Stimulated activated CD8-positive, alpha-beta memory T cell treated with anti-CD3 and anti-CD28 coated beads, Interleukin-12 subunit alpha, Interleukin-12 subunit beta, amount 100 ng/mL, for 1 hour (primary cell): ENCODE results near the gene GNAL.

Experiments used
- DNase-seq: peaks from one replicate; pipeline ENCODE4 v3.0.0-alpha.2; 2020; ENCODE audit warnings: low read depth

GNAL gene

DNA sequence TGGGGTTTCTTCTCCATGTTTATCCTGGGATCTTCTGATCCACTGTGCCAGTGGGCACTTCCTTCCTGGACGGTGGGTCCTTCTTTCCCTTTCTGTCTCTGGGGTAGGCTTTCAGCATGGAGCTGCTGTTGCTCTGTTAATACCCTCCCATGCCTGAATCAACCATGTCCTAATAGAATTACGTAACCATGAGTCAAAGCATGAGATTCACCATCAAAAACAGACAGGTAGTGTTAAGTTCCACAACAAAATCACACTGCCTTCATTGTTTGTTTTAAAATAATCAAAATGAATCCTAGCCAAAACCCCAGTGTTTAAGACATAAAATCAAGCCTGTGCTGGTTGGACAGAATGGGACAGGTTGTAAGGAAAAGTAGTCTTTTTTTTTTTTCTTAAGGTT, 37.5 kb downstream of the GNAL start:
- no peak for DNase-seq

DNA sequence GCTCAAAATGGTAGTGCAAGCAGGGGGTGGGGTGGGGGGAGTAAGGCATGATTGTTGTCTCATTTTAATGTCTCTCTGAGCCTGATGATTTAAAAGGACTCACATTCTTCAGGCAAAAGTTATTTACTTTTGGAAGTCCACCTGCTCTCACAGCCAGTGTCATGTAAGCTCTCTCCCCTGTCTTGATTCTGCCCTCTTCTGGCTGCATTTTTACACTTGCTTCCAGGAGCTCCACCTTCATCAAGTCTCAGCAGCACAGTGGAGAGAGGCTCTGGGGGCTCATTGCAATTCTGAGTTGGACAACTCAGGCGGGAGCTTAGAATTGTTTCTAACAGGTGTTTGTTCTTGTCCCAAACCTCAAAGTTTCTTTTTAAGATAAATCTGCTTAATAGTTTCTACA, 39.2 kb downstream of the GNAL start:
- DNase-seq, result no peak

DNA sequence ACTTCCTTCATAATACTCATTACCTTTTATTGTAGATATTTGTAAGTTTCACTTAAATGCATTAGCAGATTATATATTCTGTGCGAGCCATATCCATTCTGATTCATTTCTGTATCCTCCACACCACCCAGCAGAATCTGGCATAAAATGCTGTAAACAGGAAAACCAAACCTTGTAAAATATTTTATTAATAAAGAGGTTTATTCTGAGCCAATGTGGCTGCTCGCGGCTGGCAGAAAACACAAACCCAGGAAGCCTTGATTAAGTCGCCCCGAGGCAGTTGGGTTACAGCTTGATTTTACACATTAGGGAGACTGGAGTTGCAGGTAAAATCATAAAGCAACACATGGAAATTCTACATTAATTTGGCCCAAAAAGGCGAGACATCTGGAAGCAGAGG, 40.5 kb downstream of the GNAL start:
- DNase-seq, result no peak

DNA sequence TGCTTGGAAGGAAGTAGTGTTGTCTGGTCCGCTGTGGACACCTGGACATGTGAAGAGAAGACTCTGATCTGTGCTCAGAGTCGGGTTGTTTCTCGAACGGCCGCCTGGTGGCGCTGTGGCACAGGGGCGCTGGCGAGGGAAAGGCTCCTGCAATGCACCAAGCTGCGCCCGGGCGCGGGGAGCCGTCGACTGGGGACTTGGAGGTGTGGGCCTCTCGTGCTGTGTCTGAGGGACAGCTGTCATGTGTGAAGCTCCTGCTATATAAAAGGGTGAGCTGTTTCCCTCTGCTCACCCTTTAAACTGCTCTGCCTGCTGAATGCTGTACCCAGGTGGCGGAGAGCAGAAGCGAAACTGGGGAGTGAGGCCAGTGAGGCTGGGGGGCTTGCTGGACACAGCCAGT, 44.0 kb downstream of the GNAL start:
- peak; percentile 35 for DNase-seq

DNA sequence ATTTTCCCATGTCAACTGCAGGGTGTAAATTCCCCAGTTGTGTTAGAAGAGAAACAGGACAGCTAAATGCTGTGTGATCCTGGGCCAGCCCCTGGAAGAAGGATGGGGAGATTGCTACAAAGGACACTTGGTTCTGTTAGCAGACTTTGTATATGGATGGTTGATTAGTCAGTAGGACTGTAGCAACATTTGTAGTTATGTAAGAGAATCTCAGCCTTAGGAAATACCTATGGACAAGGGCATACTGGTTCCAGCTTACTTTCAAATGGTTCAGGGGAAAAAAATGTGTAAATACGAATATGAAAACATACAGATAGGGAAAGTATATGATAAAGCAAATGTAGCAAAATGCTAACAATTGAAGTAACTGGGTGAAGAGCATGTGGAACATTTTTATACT, 47.6 kb downstream of the GNAL start:
- DNase-seq, result no peak

DNA sequence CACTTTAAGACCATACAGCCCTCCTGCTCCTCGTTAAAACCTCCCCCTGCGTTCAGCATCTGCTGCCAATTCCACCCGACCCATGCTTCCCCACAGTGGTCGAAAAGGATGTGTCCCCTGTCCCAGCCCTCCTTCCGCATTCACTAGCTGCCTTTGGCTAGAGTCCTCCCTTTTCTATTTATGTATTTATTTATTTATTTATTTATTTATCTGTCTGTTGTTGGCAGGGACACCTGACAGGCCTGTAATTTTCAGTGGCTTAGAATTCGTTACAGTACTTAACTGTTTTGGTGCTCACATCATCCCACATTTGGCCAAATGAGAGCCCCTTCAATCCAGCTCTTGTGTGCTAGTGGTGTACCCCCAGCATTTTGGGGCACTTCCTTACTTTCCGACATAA, 50.8 kb downstream of the GNAL start:
- no peak for DNase-seq

DNA sequence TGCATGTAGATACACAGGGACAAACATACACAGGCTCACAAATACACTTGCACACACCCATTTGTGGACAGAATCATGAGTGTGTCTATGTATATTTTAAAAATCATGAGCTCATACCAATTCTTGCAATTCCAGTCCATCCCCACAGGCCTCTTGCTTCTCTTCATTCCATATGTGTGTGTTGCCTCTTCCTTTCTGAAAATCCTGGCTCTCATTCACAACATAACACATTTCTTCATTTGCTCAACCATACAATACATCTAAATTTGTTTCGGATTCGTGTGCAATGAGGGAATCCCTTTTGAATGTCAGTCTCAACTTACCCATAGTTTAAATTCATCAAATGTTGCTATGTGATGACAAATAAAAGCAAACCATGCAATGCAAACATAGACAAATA, 51.4 kb downstream of the GNAL start:
- DNase-seq, result no peak

DNA sequence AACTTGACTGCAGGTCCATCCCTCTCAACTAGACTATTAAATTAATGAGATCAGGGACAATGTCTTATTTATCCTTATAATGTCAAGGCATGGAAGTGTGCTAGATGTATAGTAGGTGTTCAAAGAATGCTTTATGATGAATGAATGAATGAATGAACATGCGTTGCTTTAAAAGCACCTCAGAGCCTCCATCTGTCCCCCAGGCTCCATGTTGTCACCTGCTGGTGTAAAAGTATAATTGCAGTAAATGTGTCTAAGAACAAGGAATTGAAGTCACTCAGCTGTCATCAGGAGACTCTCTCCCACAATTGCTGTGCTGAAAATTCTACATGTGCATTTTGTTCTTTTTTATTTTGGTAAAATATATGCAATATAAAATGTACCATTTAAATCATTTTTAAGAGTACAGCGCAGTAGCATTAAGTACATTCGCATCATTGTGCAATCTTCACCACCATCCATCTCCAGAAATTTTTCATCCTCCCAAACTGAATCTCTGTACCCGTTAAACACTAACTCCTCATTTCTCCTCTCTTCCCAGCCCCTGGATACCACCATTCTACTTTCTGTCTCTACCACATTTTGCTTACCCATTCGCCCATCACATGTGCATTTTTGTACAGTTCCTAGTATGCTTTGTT, 52.6 kb downstream of the GNAL start:
- no peak for DNase-seq

DNA sequence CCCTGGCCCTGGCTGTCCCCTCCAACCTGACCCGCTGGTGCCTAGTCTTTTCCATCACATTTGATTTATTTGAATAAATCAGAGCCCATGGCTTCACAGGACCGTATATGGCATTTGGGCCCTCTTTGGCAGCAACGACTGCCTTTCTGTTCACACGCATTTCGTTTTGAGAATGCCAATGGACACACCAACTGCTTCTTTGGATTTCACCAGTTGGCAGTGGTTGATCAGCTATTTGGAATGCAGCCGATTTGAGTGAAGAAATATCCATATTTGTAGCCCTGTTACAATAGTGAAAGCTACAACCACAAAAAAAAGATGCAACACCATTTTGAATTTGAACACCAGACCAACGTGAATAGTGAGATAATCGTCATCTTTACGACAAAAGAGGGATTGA, 56.5 kb downstream of the GNAL start:
- no peak for DNase-seq

DNA sequence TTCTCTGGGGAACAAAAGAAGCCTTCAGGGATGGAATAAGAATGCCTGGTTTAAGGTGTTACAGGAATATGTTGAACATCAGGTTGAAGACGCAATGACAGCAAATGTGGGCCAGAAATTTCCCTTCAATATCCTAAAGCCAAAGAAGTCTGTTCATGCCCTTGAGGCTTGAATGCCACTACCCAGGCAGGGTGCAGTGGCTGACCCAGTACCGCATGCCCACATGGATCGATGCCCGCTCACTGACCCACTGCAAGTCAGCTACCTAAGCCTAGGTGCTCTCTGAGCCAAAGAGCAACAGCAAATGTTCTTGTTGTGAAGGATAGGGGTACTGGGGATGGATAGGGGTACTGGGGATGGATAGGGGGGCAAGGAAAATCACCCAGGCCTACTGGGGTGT, 58.2 kb downstream of the GNAL start:
- DNase-seq, result no peak

DNA sequence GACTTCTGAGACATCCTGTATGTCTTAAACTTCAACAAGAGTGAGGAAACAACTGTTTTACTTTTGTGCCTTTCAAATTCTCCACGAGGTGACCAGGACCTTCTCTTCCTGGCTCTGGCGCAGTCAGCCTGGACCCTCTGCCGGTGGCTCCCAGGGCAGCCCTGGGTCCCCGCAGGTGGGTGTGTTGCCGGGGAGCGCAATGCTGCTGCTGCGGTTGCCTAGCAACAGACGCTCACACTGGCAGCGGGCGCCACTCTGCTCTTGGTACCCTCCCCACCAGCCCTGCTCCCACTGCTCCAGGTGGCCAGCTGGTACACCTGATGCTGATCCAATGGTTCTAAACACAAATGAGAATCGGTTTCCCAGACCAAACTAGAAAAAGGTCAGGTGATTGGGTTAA, 58.7 kb downstream of the GNAL start:
- no peak for DNase-seq

DNA sequence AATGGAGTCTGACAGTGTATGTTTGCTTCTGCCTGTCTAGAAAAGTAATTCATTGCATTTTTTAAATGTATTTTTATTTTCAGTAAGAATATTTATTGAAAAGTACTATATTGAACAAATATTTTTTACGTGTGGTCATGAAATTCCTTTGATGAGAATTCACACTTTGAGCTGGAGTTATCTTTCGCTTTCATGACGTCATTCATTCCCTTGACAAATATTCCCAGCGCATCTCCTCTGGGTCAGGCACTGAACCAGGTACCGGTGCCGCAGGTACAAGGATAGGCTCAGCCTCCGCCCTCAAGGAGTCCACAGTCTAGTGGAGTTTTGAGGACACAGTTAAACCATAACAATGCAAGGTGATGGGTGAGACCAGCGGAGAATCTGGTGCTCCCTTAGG, 60.2 kb downstream of the GNAL start:
- DNase-seq, result no peak

DNA sequence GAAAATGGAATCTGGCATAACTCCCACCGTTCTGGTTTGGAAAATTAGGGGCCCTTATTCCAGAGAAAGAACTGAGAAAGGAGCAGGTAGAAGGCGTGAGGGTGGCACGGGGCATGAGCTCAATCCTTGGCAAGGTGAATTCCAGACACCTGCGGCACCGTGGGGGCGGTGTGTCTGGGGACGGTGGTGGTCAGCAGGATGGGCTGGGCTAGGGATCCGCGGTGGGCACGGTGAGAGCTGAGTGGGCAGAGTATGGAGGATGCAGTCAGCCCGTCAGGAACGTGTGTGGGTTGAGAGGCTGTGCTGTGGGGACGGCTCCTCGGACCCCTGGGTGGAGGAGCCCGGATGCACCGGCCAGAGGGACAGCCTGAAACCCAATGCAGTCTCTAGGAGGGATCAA, 61.1 kb downstream of the GNAL start:
- no peak for DNase-seq

DNA sequence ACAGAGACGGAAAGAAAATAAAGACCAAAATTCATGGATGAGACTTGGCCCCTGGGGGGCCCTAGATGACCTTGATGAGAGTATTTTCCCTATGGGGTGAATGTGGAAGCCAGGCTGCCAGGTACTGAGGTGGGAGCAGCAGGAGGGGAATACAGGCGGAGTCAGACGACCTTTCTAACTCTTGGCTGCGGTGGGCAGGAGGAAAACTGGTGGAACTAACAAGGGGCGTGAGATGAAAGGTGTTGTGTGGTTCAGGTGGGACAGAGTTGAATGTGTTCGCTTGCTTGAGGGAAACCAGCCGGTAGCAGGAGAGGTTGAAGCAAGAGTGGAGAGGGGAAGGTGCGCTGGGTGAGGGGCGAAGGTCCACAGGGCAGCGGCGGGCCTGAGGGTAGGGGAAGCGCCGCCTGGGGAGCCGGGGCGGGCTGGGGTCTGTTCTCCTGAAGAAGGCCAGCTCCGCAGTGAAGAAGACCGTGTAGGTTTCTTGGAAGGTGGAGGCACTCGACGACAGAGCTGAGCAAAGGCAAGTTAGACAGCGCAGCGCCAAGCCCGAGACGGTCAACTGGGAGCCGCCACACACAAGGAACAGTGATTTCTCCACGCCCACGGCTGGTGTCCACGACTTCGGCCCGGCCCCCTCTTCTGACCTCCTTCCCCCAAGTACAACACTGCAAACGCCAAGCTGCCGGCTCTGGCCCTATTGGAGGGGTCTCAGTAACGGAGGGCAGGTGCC, 61.7 kb downstream of the GNAL start:
- no peak for DNase-seq

DNA sequence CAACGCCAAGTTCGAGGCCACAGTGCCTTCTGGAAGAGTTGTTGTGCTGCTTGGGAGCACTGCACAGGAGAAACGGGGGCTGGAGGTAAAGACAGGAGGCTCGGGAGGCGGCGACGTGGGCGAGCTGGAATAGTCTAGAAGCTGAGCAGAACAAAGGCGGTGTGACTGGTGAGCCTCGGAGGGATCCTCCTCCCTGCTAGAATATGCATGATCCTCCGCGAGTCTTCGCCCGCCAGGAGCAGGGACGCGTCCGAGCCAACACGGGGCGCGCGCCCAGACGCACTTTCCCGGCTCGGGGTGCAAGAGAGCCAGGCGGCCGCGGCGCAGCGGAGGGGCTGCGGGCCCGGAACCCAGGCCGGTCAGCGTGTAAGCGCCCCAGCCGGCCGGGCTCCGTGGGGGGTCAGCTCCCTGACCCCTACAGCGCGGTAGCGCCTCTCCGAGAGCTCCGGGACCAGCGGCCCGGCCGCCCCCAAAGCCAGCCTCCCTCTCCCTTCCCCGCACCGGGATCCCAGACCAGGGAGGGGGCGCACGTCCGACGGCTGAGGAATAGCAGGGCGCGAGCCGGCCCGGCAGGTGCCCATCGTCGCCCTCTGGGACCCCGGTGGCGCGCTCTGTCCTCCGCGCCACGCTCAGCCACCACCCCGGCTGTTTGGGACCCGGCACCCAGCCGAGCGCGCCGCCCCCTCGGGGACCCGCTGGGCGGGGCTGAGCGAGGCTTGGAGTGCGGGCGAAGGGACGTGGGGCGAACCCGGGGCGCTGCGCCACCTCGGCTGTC, 62.5 kb downstream of the GNAL start:
- DNase-seq, result no peak

DNA sequence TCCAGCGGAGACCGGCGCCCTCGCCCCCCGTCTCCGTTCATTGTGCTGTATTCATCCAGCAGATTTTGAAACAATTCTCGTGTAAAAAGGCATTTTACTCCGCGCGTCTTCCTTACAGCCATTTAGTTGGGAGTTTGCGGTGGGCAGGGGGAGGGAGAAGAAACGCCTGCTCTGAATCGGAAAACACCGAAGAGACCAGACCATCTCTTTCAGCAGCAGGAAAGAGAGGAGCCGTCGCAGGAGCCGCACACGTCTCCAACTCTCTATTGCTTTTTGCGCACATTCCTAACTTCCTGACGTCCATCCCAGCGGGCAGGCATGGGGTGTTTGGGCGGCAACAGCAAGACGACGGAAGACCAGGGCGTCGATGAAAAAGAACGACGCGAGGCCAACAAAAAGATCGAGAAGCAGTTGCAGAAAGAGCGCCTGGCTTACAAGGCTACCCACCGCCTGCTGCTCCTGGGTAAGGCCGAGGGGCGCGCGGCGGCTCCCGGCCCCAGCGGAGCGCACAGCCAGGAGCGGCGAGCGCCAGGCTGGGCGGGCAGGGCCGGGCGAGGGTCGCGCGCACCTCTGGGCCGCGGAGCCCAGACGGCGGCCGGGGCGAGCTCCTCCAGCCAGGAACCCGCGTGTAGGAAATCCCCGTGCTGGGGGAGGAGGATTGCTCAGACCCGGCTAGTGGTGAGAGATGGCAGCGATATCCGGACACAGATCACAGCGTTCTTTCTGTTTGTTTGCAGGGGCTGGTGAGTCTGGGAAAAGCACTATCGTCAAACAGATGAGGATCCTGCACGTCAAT, 63.2 kb downstream of the GNAL start:
- DNase-seq, result no peak

DNA sequence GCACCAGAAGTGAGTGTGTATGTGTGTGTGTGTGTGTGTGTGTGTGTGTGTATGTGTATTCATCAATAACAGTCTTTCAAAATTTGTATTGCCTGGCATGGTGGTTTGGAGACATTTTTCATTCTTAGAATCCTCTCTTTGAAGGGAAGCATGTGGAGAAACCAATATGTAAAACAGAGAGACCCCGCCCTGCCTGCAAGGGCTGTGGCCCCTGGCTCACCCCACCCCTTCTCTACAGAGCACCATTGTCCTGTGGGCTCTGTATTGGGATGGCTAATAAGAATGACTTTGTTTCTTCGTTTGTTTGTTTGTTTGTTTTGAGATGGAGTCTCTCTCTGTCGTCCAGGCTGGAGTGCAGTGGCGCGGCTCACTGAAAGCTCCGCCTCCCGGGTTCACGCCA, 65.9 kb downstream of the GNAL start:
- DNase-seq, result no peak

DNA sequence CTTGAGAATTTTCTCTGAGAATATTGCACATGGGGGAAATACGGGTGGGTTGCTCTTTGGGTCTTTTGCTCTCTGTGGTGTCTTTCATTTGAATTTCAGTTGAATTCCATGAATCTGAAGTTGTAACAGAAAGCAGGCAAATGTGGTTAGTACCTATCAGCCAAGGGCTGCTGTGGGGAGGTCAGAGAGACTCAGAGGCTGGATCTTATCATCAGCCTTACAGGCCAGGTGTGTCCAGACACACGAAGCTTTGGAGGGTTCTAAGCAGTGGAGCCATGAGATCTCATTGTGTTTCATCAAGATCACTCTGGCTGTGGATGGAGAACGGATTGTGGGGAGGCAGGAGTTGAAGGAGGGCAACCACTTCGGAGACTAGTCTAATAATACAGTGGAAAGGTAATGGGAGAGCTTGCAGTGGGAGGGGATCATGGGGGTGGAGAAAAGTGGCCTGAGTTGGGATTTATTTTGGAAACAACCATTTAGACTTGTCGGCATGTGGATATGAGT, 68.1 kb downstream of the GNAL start:
- DNase-seq, result no peak

DNA sequence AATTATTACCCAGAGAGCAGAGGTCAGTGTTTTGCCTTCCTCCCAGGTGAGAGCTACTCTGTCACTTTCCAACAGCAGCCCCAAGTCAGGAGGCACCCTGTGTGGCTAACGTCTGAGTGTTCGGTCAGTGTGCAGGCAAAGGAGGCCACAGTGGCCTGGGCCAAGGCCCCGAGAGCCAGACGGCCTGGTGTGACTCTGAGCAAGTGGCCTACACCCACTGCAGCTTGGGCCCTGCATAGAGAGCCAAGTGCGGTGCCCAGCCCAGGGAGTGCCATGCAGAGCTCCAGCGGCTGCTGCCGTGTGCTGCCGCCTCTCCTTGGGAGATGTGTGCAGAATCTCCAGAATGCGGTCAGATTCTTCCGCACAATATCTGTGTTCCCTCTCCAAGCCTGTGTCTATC, 70.4 kb downstream of the GNAL start:
- DNase-seq, result no peak

DNA sequence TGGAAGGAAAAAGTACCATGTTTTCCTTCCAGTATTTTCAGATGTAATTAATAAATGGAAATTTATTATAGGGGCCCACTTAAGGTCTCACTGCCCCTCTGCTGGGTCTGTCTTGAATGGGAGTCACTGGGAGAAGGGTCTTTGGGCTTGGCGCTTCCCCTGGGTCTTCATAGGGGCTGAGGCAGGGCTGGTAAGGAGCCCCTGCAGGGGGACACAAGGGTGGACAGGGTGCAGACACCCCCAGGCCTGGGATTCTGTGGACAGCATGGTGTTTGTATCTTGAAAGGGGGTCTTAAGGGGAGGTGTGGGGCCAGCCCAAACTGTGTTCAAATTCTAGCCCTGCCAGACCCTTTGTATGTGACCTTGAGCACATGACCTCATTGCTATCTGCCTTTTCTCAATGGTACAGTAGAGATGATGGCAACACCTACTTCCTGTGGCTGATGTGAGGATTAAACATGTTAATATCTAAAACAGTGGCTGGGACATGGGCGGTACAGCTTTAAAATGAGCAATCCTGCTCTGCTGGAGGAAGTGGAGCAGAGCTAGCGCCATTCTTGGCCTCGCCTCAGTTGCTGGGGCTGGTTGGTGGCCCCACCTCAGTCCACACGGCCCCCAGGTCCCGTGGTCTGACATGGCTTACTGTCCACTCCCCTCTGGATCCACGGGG, 71.6 kb downstream of the GNAL start:
- DNase-seq, result no peak

DNA sequence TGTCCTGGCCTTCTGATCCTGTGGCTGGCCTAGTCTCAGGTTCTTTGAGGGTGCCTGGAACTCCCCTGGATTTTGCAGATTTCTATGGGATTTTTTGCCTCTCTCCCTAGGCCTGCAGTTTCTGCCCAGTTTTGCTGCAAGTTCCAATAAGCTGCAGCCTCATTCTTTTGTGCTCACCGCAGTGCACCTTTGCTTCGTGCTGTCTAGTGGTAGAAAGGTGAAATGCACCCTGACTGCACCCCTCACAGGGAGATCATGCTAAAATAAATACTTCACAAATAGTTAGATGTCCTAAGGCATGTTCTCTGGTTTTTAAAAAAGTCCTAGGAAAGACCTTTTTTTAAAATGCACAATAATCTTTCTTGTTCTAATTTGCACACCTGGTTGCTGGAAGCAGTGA, 72.5 kb downstream of the GNAL start:
- no peak for DNase-seq

DNA sequence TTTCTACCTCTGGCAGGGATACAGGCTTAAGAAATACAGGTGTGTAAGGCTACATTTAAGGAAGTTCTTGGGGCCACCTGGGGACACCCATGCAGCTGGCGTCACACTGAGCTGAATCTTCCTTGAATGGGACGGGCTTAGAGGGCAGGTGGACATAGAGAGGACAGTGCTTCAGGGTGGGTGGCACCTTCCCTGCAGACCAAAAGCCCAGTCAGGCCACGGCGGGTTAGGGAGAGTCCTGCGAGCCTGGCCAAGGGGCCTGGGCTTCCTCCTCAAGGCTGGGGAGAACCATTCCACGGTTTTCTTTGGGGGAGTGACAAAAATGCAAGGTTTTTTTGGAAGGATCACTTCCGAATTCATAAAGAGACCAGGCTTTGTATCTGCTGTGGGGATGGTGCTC, 73.4 kb downstream of the GNAL start:
- DNase-seq, result no peak
